Rectal smooth muscle tissue (tissue), 1 donor: ENCODE data around the gene STAMBPL1.
"Not testable (repeated sequence)": the region's sequence is repeated elsewhere in the genome, so short reads cannot be mapped to it uniquely, and the experiment has no call there.

Source experiments
- H3K27ac ChIP-seq: one replicate; pipeline ENCODE4 v1.7.0; 2013; ENCODE audit warnings: low read depth, low read length, inconsistent platforms
- H3K27me3 ChIP-seq: one replicate; pipeline ENCODE4 v1.7.0; 2013; ENCODE audit warnings: low read length; ENCODE audit not compliant: control insufficient read depth, insufficient read depth
- H3K36me3 ChIP-seq: one replicate; pipeline ENCODE4 v1.7.0; 2013; ENCODE audit warnings: low read length; ENCODE audit not compliant: control insufficient read depth, insufficient read depth
- H3K4me1 ChIP-seq: one replicate; pipeline ENCODE4 v1.7.0; 2013; ENCODE audit warnings: low read length; ENCODE audit not compliant: control insufficient read depth, insufficient read depth
- H3K4me3 ChIP-seq: one replicate; pipeline ENCODE4 v1.7.0; 2013; ENCODE audit warnings: low read length
- H3K9ac ChIP-seq: one replicate; pipeline ENCODE4 v1.7.0; 2013; ENCODE audit warnings: low read length

Gene STAMBPL1

DNA sequence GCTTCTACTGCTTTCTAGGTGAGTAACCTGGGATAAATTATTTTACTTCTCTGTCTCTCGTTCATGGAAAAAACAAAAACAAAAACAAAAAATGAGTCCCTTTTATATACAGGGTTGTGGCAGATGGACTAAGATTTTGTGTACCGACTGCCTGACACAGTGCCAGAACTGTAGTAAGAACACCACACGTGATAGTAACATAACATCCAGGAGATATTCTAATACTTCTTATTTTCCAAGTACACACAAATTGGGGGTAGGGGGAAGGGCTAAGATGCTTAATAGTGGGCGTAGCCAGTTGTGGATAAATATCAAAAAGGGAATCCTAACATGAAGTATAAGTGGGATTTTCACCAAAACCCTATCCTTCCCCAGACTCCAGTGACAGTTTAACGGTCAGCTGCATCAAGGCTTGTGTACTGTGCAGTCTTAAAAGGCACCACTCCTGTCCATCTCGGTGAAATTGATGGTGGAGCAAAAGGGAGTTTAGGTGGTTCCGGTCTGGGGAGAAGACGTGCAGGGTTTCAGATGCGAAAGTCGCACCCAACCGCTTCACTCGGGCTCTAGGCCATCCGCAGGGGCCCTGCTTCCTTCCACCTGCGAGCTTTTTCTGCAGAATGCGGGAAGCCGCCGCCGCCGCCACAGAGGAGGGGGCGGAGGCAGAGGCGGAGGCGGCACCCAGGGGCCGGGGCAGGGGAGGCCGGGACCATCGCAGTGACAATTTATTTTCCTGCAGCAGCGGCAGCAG, at the start of gene STAMBPL1:
TSS of gene STAMBPL1 (plus strand) at position 712 of the 748 bp plus-strand sequence. CDS start 21,464 bp downstream, outside the sequence.
- Histone ChIP-seq H3K9ac (peak within 1 kb of the TSS; percentile 42), H3K27ac (peak within 1 kb of the TSS; percentile 80), H3K4me1 (peaks cover 6% of the 10 kb centered on the region), H3K27me3 (no peaks in the 10 kb centered on the region), H3K4me3 (peak within 1 kb of the TSS; percentile 83), H3K36me3 (no peaks in the 10 kb centered on the region)

- Histone ChIP-seq H3K4me1 (no peaks in the 10 kb centered on the region), H3K4me3 (no peak overlapping the region), H3K36me3 (no peaks in the 10 kb centered on the region), H3K27ac (no peak overlapping the region), H3K9ac (no peak overlapping the region), H3K27me3 (no peaks in the 10 kb centered on the region)
These were observed 49.3 kb upstream of the STAMBPL1 start for GRCh38 chr10:88830643-88831268.

DNA sequence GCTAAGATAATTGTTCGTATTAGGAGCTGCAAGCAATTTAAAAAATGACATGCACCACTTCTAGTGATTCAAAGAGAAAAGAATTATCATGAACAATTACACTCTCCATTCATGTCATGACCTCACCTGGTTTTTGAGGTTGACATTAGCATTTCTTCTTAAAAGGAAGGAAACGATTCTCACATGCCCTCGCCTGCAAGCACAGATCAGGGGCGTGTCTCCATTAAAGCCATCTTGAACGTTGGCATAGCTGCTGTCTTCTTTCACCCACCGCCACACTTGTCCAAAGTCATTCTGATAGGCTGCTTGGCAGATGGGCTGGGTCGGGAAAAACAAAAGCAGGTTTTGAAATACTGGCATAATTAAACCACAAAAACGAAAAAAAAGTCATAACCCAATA, 48.3 kb upstream of the STAMBPL1 start:
- Histone ChIP-seq H3K27ac (no peak overlapping the region), H3K4me3 (no peak overlapping the region), H3K27me3 (no peaks in the 10 kb centered on the region), H3K4me1 (no peaks in the 10 kb centered on the region), H3K36me3 (no peaks in the 10 kb centered on the region), H3K9ac (no peak overlapping the region)

GRCh38 chr10:88832376-88832775, 47.7 kb upstream of the STAMBPL1 start:
- no peak overlapping the region for H3K27ac ChIP-seq
- H3K4me1 ChIP-seq = no peaks in the 10 kb centered on the region
- H3K4me3 ChIP-seq = no peak overlapping the region
- H3K36me3 ChIP-seq = no peaks in the 10 kb centered on the region
- H3K27me3 ChIP-seq = no peaks in the 10 kb centered on the region
- no peak overlapping the region for H3K9ac ChIP-seq

- Histone ChIP-seq H3K36me3 (no peaks in the 10 kb centered on the region), H3K27ac (no peak overlapping the region), H3K4me3 (no peak overlapping the region), H3K9ac (no peak overlapping the region), H3K27me3 (no peaks in the 10 kb centered on the region), H3K4me1 (no peaks in the 10 kb centered on the region)
These were observed 46.9 kb upstream of the STAMBPL1 start for GRCh38 chr10:88833156-88833555.

- no peak overlapping the region for H3K4me3 ChIP-seq
- no peaks in the 10 kb centered on the region for H3K4me1 ChIP-seq
- no peak overlapping the region for H3K27ac ChIP-seq
- H3K27me3 ChIP-seq = no peaks in the 10 kb centered on the region
- H3K9ac ChIP-seq = no peak overlapping the region
- H3K36me3 ChIP-seq = no peaks in the 10 kb centered on the region
These were observed 46.3 kb upstream of the STAMBPL1 start for GRCh38 chr10:88833723-88834122.

DNA sequence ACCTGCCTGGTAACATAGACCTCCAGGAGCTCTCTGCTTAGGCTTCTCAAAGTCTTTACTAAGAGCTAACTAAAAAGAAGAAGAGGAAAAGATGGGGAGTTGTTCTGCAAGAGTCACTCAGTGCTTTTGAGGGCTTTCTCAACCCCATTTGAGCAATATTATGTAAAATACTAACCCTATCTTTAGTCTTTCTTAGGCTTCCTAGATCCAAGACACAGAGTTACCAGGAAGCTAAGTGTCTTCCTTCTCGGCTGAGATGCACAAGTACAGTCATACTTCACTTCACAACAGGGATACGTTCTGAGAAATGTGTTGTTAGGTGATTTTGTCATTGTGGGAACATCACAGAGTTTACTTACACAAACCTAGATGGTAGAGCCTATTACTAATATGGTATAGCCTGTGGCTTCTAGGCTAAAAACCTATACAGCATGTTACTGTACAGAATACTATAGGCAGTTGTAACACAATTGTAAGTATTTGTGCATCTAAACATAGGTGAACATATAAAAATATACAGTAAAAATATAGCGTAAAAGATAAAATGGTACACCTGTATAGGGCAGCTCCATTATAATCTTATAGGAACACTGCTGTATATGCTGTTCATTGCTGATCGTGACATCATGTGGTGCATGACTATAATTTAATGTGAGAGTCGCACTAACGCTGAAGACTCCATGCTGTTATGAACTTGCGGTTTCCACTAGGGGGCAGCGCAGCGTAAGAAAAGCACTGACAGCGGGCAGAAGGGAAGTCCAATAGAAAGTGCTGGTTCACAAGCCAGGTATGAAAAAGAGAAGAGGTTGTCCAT, 44.7 kb upstream of the STAMBPL1 start:
- Histone ChIP-seq H3K9ac (no peak overlapping the region), H3K27me3 (no peaks in the 10 kb centered on the region), H3K36me3 (no peaks in the 10 kb centered on the region), H3K27ac (no peak overlapping the region), H3K4me3 (no peak overlapping the region), H3K4me1 (no peaks in the 10 kb centered on the region)

DNA sequence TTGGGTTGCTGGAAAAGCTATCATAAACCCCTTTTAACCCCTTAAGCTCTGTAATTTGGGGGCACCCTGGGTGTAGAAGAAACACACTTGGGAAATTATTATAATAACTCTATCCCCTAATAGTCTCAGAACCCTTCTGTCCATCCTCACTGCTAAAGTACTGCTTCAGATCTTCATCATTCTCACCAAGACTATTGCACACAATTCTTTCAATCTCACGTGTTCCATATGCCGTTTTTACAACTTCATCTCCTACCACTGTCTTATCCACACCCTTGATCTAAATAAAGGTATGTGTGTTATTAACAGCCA, 44.2 kb upstream of the STAMBPL1 start:
- H3K36me3 ChIP-seq = no peaks in the 10 kb centered on the region
- no peak overlapping the region for H3K27ac ChIP-seq
- no peak overlapping the region for H3K9ac ChIP-seq
- H3K4me3 ChIP-seq = no peak overlapping the region
- no peaks in the 10 kb centered on the region for H3K27me3 ChIP-seq
- H3K4me1 ChIP-seq = no peaks in the 10 kb centered on the region

GRCh38 chr10:88837632-88838031, 42.4 kb upstream of the STAMBPL1 start:
- H3K27ac ChIP-seq, H3K27me3 ChIP-seq, H3K36me3 ChIP-seq, H3K4me3 ChIP-seq, H3K9ac ChIP-seq, H3K4me1 ChIP-seq: not testable (repeated sequence)

DNA sequence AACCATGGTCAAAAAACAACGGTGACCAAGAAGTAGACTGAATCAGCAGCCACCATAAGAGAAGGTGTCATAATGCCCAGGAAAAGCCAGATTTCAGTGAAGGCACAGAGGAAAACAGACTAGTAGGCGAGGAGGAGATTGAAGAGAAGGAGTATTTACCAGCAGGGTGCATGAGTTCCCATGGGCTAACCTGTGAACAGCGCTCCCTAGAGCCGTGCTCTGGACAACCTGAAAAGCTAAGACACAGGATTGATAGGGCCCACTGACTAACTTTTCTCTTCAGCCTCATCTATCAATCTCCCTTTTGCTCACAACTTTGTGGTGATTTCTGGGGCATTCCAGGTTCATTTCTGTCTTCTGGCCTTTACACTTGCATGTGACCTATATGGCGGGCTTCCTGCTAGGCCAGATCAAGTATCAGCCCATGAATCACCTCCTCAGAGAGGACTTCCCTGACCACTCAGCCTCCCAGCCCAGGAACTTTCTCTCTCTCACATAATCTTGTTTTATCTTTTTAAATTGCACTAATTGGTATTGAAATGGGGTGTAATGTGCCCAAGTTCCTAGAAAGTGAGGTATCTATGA, 41.2 kb upstream of the STAMBPL1 start:
- no peak overlapping the region for H3K9ac ChIP-seq
- no peaks in the 10 kb centered on the region for H3K27me3 ChIP-seq
- H3K4me1 ChIP-seq = no peaks in the 10 kb centered on the region
- H3K27ac ChIP-seq = no peak overlapping the region
- H3K36me3 ChIP-seq = no peaks in the 10 kb centered on the region
- H3K4me3 ChIP-seq = no peak overlapping the region

DNA sequence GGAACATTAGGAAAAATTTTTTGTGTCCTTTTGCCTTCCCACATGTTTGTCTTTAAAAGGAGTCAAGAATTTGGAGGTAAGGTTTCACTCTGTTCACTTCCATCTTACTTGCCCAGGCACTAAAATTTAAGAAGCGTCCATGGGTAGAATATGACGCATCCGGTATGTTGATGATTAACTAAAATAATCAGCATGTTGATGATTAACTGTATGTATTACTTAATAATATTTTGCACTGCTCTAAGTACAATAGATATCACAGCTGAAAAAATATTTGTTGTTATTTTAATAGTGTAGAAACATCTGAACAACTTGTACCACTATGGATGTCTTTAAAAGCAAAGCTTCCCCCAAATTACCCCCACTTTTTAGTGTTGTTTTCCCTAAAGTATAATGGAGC, 39.9 kb upstream of the STAMBPL1 start:
- no peak overlapping the region for H3K9ac ChIP-seq
- H3K4me1 ChIP-seq = no peaks in the 10 kb centered on the region
- H3K27me3 ChIP-seq = no peaks in the 10 kb centered on the region
- no peaks in the 10 kb centered on the region for H3K36me3 ChIP-seq
- no peak overlapping the region for H3K4me3 ChIP-seq
- H3K27ac ChIP-seq = no peak overlapping the region

DNA sequence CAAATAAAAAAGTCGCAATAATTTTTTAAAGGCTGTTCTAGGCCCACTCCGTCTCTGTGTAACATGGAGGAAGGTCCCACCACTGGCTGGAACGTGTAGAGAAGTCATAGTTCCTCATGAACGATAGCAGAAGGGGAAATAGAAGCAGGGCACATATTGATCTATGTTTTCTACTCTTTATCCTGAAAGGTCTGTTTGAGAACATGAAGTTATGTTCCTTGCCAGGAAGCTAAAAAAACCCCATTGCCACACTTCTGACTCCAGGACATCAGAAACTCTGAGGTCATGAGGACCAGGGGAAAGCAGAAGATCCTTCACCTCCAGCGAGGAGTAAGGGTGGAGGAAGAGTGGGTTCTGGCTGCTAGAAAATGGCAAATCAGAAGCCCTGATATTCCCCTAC, 39.2 kb upstream of the STAMBPL1 start:
- Histone ChIP-seq H3K36me3 (no peaks in the 10 kb centered on the region), H3K27me3 (no peaks in the 10 kb centered on the region), H3K9ac (no peak overlapping the region), H3K27ac (no peak overlapping the region), H3K4me1 (no peaks in the 10 kb centered on the region), H3K4me3 (no peak overlapping the region)
